Epidermal melanocyte (primary cell): ENCODE measurements around the gene OR52E2.
"Not testable (repeated sequence)": the region's sequence is repeated elsewhere in the genome, so short reads cannot be mapped to it uniquely, and the experiment has no call there.

Source experiments
- DNase-seq: peaks from one replicate; pipeline ENCODE4 v3.0.0; 2011; ENCODE audit warnings: low spot score; ENCODE audit not compliant: insufficient read length

Gene OR52E2

GRCh38 chr11:5059391-5059790 lies at the start of gene OR52E2:
TSS of gene OR52E2 (minus strand) at chr11:5059627. CDS start at chr11:5059627, 0 bp downstream.
- no peak for DNase-seq

- DNase-seq, result no peak
Measured at GRCh38 chr11:5107285-5107684, 47.9 kb upstream of the OR52E2 start.

GRCh38 chr11:5103066-5103465 lies 43.6 kb upstream of the OR52E2 start:
- no peak for DNase-seq

GRCh38 chr11:5102246-5102645 lies 42.8 kb upstream of the OR52E2 start:
- no peak for DNase-seq

GRCh38 chr11:5096011-5096410 lies 36.6 kb upstream of the OR52E2 start:
- no peak for DNase-seq

- DNase-seq, result no peak
Measured at GRCh38 chr11:5092821-5093585, 33.6 kb upstream of the OR52E2 start.

- no peak for DNase-seq
Measured at GRCh38 chr11:5090668-5091067, 31.2 kb upstream of the OR52E2 start.

- DNase-seq, result no peak
Measured at GRCh38 chr11:5088556-5088955, 29.1 kb upstream of the OR52E2 start.

GRCh38 chr11:5083602-5084001 lies 24.2 kb upstream of the OR52E2 start:
- DNase-seq, result no peak

- DNase-seq, result no peak
Measured at GRCh38 chr11:5081405-5081804, 22.0 kb upstream of the OR52E2 start.

- no peak for DNase-seq
Measured at GRCh38 chr11:5071799-5072198, 12.4 kb upstream of the OR52E2 start.

- DNase-seq, result no peak
Measured at GRCh38 chr11:5069272-5069671, 9.8 kb upstream of the OR52E2 start, which contains the start of gene OR52E1. TSS of gene OR52E1 (plus strand) at chr11:5069572.

GRCh38 chr11:5065027-5065426 lies 5.6 kb upstream of the OR52E2 start:
- no peak for DNase-seq

- not testable (repeated sequence) for DNase-seq
Measured at GRCh38 chr11:5058679-5059078, 748 bp downstream of the OR52E2 start.

GRCh38 chr11:5046754-5047330 lies 12.6 kb downstream of the OR52E2 start:
- DNase-seq, result no peak

- no peak for DNase-seq
Measured at GRCh38 chr11:5046226-5046625, 13.2 kb downstream of the OR52E2 start, which contains the start of gene OR52J3. TSS of gene OR52J3 (plus strand) at chr11:5046526. CDS start at chr11:5046526, 0 bp downstream.

GRCh38 chr11:5043380-5043779 lies 16.0 kb downstream of the OR52E2 start:
- no peak for DNase-seq

GRCh38 chr11:5042091-5042490 lies 17.3 kb downstream of the OR52E2 start:
- no peak for DNase-seq

- no peak for DNase-seq
Measured at GRCh38 chr11:5040876-5041275, 18.6 kb downstream of the OR52E2 start.

- DNase-seq, result no peak
Measured at GRCh38 chr11:5038341-5038740, 21.1 kb downstream of the OR52E2 start.

- DNase-seq, result no peak
Measured at GRCh38 chr11:5037926-5038325, 21.5 kb downstream of the OR52E2 start.

- DNase-seq, result no peak
Measured at GRCh38 chr11:5036669-5037068, 22.8 kb downstream of the OR52E2 start.

GRCh38 chr11:5021996-5022395 lies 37.4 kb downstream of the OR52E2 start:
- DNase-seq, result no peak
